ENCODE results near the gene SNCAIP.

The SNCAIP gene

DNA sequence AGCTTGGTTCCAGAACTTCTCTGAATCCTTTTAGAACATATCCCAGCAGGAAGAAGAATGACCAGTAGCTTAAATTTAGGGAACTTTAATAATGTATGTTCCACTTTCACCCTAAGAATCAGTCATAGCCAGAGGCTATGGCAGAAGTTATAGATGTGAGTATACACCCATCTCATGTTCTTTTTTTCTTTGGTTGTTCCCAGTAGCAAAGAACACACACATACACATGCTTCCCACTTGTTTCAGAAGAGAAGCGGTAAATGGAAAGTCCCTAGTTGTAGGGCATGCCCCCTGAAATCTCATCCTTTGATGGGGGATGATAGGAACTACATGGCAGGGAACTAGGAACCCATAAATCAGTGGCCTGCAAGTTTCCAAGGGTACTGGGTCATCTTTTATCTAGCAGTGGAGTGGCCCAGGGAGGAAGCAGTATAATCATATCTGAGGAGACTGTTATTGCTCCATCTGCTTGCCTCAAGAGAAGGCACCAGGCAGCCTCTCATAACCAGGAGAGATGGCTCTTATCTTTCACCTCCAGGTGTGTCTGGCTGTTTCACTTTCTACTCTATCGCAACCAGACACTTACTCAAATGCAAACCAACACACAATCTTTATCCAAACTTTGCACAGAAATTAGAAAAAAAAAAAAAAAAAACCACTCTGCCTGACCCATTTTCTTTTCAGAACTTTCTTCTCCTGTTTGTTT, 109.5 kb downstream of the SNCAIP start:
- TF ChIP-seq, protein P1, sequence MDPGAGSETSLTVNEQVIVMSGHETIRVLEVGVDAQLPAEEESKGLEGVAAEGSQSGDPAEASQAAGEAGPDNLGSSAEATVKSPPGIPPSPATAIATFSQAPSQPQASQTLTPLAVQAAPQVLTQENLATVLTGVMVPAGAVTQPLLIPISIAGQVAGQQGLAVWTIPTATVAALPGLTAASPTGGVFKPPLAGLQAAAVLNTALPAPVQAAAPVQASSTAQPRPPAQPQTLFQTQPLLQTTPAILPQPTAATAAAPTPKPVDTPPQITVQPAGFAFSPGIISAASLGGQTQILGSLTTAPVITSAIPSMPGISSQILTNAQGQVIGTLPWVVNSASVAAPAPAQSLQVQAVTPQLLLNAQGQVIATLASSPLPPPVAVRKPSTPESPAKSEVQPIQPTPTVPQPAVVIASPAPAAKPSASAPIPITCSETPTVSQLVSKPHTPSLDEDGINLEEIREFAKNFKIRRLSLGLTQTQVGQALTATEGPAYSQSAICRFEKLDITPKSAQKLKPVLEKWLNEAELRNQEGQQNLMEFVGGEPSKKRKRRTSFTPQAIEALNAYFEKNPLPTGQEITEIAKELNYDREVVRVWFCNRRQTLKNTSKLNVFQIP (CRISPR knock-in tag; IDR thresholded peaks at IDR 0.05; ENCODE audit: borderline replicate concordance, low read depth) = no peak
- TF ChIP-seq ZNF565 (CRISPR knock-in tag; conservative IDR thresholded peaks at IDR 0.05; ENCODE audit: low read depth) = no peak
- TF ChIP-seq CSDC2 (CRISPR knock-in tag; IDR thresholded peaks at IDR 0.05) = no peak
- no peak for TF ChIP-seq RARB (CRISPR knock-in tag; IDR thresholded peaks at IDR 0.05)
- no peak for TF ChIP-seq ISL1 (CRISPR knock-in tag; IDR thresholded peaks at IDR 0.05)
- no peak for TF ChIP-seq TCF4 (CRISPR knock-in tag; IDR thresholded peaks at IDR 0.05; ENCODE audit: borderline replicate concordance)
- no peak for ATAC-seq

DNA sequence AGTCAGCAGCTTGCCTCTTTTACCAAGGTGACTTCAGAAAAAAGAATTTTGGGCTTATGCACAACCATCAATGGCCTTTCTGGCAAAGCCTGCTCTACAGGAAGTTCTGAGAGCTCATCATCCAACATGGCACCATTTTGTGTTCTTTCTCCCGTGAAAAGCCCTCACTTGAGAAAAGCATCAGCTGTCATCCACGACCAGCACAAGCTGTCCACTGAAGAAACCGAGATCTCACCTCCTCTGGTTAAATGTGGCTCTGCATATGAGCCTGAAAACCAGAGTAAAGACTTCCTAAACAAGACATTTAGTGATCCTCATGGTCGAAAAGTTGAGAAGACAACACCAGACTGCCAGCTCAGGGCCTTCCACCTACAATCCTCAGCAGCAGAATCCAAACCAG, 111.2 kb downstream of the SNCAIP start:
- no peak for ATAC-seq
- TF ChIP-seq CSDC2 (CRISPR knock-in tag; IDR thresholded peaks at IDR 0.05) = no peak
- no peak for TF ChIP-seq ZNF8 (CRISPR knock-in tag; IDR thresholded peaks at IDR 0.05)
- no peak for TF ChIP-seq ISL1 (CRISPR knock-in tag; IDR thresholded peaks at IDR 0.05)
- TF ChIP-seq OSR1 (CRISPR knock-in tag; IDR thresholded peaks at IDR 0.05) = no peak
- TF ChIP-seq BACH2 (CRISPR knock-in tag; IDR thresholded peaks at IDR 0.05; ENCODE audit: borderline replicate concordance) = no peak

DNA sequence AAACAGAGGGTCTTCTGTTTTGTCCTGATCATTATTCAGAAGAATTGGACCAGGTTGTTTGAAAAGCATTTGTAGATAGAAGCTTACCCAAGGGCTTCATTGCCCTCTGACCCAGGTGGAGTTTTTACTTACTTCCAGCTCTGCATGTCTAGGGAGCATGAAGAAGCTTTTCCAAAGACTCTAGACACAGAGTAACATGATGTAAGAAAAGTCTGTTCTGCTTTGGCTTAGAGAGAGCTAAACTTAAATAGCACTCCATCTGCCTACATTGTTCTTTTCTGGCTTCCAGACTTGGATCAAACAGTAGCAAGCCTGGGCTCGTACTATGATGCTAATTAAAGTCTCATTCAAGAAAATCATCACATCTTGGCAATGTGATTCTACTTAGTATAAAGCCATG, 112.1 kb downstream of the SNCAIP start:
- no peak for ATAC-seq
- no peak for TF ChIP-seq RARB (CRISPR knock-in tag; IDR thresholded peaks at IDR 0.05)

DNA sequence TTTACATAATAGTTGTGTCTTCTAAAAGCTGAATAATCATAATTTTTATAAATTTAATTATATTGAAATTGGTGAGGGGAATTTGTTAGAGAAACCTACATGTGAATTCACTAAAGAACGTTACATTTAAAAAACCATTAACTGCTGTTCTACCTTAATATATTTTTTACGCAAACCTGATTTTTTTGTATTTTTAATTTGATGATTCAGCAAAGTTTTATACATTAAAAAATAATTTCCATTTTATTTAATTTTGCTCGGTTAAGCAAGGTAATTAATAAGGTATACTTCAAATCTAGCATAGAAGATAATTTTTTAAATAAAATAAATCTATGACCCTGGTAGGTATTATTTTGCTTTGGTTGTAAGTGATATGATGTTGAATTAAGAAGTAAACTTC, 114.3 kb downstream of the SNCAIP start:
- TF ChIP-seq ZNF70 (CRISPR knock-in tag; IDR thresholded peaks at IDR 0.05) = no peak
- no peak for TF ChIP-seq GLIS3 (CRISPR knock-in tag; IDR thresholded peaks at IDR 0.05)
- TF ChIP-seq, protein P2, sequence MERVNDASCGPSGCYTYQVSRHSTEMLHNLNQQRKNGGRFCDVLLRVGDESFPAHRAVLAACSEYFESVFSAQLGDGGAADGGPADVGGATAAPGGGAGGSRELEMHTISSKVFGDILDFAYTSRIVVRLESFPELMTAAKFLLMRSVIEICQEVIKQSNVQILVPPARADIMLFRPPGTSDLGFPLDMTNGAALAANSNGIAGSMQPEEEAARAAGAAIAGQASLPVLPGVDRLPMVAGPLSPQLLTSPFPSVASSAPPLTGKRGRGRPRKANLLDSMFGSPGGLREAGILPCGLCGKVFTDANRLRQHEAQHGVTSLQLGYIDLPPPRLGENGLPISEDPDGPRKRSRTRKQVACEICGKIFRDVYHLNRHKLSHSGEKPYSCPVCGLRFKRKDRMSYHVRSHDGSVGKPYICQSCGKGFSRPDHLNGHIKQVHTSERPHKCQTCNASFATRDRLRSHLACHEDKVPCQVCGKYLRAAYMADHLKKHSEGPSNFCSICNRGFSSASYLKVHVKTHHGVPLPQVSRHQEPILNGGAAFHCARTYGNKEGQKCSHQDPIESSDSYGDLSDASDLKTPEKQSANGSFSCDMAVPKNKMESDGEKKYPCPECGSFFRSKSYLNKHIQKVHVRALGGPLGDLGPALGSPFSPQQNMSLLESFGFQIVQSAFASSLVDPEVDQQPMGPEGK (CRISPR knock-in tag; IDR thresholded peaks at IDR 0.05; ENCODE audit: borderline replicate concordance) = no peak
- TF ChIP-seq ZFP3 (CRISPR knock-in tag; IDR thresholded peaks at IDR 0.05) = no peak
- TF ChIP-seq PPARA (CRISPR knock-in tag; IDR thresholded peaks at IDR 0.05; ENCODE audit: borderline replicate concordance) = no peak
- TF ChIP-seq, protein P3, sequence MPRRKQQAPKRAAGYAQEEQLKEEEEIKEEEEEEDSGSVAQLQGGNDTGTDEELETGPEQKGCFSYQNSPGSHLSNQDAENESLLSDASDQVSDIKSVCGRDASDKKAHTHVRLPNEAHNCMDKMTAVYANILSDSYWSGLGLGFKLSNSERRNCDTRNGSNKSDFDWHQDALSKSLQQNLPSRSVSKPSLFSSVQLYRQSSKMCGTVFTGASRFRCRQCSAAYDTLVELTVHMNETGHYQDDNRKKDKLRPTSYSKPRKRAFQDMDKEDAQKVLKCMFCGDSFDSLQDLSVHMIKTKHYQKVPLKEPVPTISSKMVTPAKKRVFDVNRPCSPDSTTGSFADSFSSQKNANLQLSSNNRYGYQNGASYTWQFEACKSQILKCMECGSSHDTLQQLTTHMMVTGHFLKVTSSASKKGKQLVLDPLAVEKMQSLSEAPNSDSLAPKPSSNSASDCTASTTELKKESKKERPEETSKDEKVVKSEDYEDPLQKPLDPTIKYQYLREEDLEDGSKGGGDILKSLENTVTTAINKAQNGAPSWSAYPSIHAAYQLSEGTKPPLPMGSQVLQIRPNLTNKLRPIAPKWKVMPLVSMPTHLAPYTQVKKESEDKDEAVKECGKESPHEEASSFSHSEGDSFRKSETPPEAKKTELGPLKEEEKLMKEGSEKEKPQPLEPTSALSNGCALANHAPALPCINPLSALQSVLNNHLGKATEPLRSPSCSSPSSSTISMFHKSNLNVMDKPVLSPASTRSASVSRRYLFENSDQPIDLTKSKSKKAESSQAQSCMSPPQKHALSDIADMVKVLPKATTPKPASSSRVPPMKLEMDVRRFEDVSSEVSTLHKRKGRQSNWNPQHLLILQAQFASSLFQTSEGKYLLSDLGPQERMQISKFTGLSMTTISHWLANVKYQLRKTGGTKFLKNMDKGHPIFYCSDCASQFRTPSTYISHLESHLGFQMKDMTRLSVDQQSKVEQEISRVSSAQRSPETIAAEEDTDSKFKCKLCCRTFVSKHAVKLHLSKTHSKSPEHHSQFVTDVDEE (CRISPR knock-in tag; IDR thresholded peaks at IDR 0.05) = no peak
- TF ChIP-seq, protein P1 (CRISPR knock-in tag; IDR thresholded peaks at IDR 0.05; ENCODE audit: borderline replicate concordance, low read depth) = no peak
- TF ChIP-seq, protein P4, sequence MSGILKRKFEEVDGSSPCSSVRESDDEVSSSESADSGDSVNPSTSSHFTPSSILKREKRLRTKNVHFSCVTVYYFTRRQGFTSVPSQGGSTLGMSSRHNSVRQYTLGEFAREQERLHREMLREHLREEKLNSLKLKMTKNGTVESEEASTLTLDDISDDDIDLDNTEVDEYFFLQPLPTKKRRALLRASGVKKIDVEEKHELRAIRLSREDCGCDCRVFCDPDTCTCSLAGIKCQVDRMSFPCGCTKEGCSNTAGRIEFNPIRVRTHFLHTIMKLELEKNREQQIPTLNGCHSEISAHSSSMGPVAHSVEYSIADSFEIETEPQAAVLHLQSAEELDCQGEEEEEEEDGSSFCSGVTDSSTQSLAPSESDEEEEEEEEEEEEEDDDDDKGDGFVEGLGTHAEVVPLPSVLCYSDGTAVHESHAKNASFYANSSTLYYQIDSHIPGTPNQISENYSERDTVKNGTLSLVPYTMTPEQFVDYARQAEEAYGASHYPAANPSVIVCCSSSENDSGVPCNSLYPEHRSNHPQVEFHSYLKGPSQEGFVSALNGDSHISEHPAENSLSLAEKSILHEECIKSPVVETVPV (CRISPR knock-in tag; IDR thresholded peaks at IDR 0.05) = no peak
- no peak for TF ChIP-seq ZC3H10 (CRISPR knock-in tag; IDR thresholded peaks at IDR 0.05)
- no peak for TF ChIP-seq SNAI2 (CRISPR knock-in tag; IDR thresholded peaks at IDR 0.05)
- no peak for TF ChIP-seq CSDC2 (CRISPR knock-in tag; IDR thresholded peaks at IDR 0.05)
- no peak for TF ChIP-seq RARB (CRISPR knock-in tag; IDR thresholded peaks at IDR 0.05)
- TF ChIP-seq OSR1 (CRISPR knock-in tag; IDR thresholded peaks at IDR 0.05) = no peak
- TF ChIP-seq, protein P5, sequence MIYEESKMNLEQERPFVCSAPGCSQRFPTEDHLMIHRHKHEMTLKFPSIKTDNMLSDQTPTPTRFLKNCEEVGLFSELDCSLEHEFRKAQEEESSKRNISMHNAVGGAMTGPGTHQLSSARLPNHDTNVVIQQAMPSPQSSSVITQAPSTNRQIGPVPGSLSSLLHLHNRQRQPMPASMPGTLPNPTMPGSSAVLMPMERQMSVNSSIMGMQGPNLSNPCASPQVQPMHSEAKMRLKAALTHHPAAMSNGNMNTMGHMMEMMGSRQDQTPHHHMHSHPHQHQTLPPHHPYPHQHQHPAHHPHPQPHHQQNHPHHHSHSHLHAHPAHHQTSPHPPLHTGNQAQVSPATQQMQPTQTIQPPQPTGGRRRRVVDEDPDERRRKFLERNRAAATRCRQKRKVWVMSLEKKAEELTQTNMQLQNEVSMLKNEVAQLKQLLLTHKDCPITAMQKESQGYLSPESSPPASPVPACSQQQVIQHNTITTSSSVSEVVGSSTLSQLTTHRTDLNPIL (CRISPR knock-in tag; IDR thresholded peaks at IDR 0.05; ENCODE audit: low read depth) = no peak
- no peak for TF ChIP-seq TOX (CRISPR knock-in tag; IDR thresholded peaks at IDR 0.05; ENCODE audit: borderline replicate concordance)
- TF ChIP-seq BACH2 (CRISPR knock-in tag; IDR thresholded peaks at IDR 0.05; ENCODE audit: borderline replicate concordance) = no peak
- TF ChIP-seq TCF4 (CRISPR knock-in tag; IDR thresholded peaks at IDR 0.05; ENCODE audit: borderline replicate concordance) = no peak
- TF ChIP-seq ZFP30 (CRISPR knock-in tag; IDR thresholded peaks at IDR 0.05) = no peak
- no peak for ATAC-seq

All from SK-N-SH treated with all-trans-retinoic acid at 6 μM for 48 hours (cell line).